ENCODE data around the gene GUCD1. TPM values are rescaled to one million over a fixed set of nuclear protein-coding genes. Genes with fewer than 3 reads are reported as not detected.

Gene GUCD1
- total and polyA plus RNA-seq, 12 donors = 75.4 to 162 (median 112) TPM

- TF ChIP-seq POLR2A (IDR thresholded peaks at IDR 0.05) (no peak), CTCF (IDR thresholded peaks at IDR 0.05) (no peak)
- intact Hi-C loops (cut with DNase I) = loop anchor here (5.0 kb wide), 2 partner anchors 78 to 83 kb away; partner anchors contain the start of gene ADORA2A (in 1 of the 2)
- Histone ChIP-seq H3K27ac (no peak overlapping the region), H3K9me3 (replicated peaks in 1 of 3) (no peaks in the 10 kb centered on the region), H3K27me3 (no peaks in the 10 kb centered on the region), H3K4me1 (replicated peaks in 1 of 2) (peaks cover 0 to 6% of the 10 kb centered on the region in 2 donors), H3K4me3 (no peak overlapping the region), H3K36me3 (replicated peaks in 1 of 2) (no peaks in the 10 kb centered on the region)
- DNase-seq = peak in 1 of 7 donors; percentile 8
- 83 to 92% (median 88%) methylated on average over 3 of the region's 3 CpGs for WGBS, 4 donors
These were observed 49.8 kb downstream of the GUCD1 start for GRCh38 chr22:24504956-24505736.

GRCh38 chr22:24504540-24504939 is 50.4 kb downstream of the GUCD1 start:
- Histone ChIP-seq H3K9me3 (replicated peaks in 1 of 3) (no peaks in the 10 kb centered on the region), H3K4me1 (replicated peaks in 1 of 2) (peaks cover 0 to 4% of the 10 kb centered on the region in 2 donors), H3K27me3 (no peaks in the 10 kb centered on the region), H3K36me3 (replicated peaks in 1 of 2) (no peaks in the 10 kb centered on the region), H3K27ac (no peak overlapping the region), H3K4me3 (no peak overlapping the region)
- no peak for TF ChIP-seq POLR2A (IDR thresholded peaks at IDR 0.05)
- TF ChIP-seq CTCF (IDR thresholded peaks at IDR 0.05) = no peak
- WGBS, 4 donors = 81 to 92% (median 85%) methylated on average over 2 of the region's 2 CpGs
- intact Hi-C loops (cut with DNase I) = loop anchor here (5.0 kb wide), 2 partner anchors 77 to 82 kb away; partner anchors contain the start of gene ADORA2A (in 1 of the 2)
- peak in 1 of 7 donors; percentile 12 for DNase-seq

GRCh38 chr22:24503843-24504338 is 51.0 kb downstream of the GUCD1 start:
- H3K27me3 ChIP-seq = no peaks in the 10 kb centered on the region
- peak in 1 of 7 donors; percentile 9 for DNase-seq
- no peaks in the 10 kb centered on the region for H3K9me3 ChIP-seq (replicated peaks in 1 of 3)
- no peak for TF ChIP-seq CTCF (IDR thresholded peaks at IDR 0.05)
- TF ChIP-seq POLR2A (IDR thresholded peaks at IDR 0.05) = no peak
- WGBS, 4 donors = 77 to 89% (median 86%) methylated on average over 5 of the region's 5 CpGs
- H3K27ac ChIP-seq = no peak overlapping the region
- H3K4me3 ChIP-seq = no peak overlapping the region
- no peaks in the 10 kb centered on the region for H3K36me3 ChIP-seq (replicated peaks in 1 of 2)
- peaks cover 0 to 4% of the 10 kb centered on the region in 2 donors for H3K4me1 ChIP-seq (replicated peaks in 1 of 2)
- intact Hi-C loops (cut with DNase I) = loop anchor here (5.0 kb wide), 2 partner anchors 77 to 82 kb away; partner anchors contain the start of gene ADORA2A (in 1 of the 2)

GRCh38 chr22:24503137-24503842 is 51.6 kb downstream of the GUCD1 start:
- Histone ChIP-seq H3K4me1 (replicated peaks in 1 of 2) (peaks cover 0 to 4% of the 10 kb centered on the region in 2 donors), H3K36me3 (replicated peaks in 1 of 2) (no peaks in the 10 kb centered on the region), H3K27ac (no peak overlapping the region), H3K9me3 (replicated peaks in 1 of 3) (no peaks in the 10 kb centered on the region), H3K4me3 (no peak overlapping the region), H3K27me3 (no peaks in the 10 kb centered on the region)
- peak; percentile 63 to 87 (median 70) for DNase-seq
- 67 to 76% (median 70%) methylated on average over 7 of the region's 7 CpGs for WGBS, 4 donors
- TF ChIP-seq CTCF (IDR thresholded peaks at IDR 0.05) (peak; percentile 51 to 80 (median 74)), POLR2A (IDR thresholded peaks at IDR 0.05) (no peak)
- intact Hi-C loops (cut with DNase I) = loop anchor here (5.0 kb wide), 2 partner anchors 76 to 81 kb away; partner anchors contain the start of gene ADORA2A (in 1 of the 2)

All from adrenal gland (tissue), 12 donors.